Measurements from ENCODE around the gene MMS22L. TPM values are rescaled to one million over a fixed set of nuclear protein-coding genes. Genes with fewer than 3 reads are reported as not detected.
"Not testable (repeated sequence)": the region's sequence is repeated elsewhere in the genome, so short reads cannot be mapped to it uniquely, and the experiment has no call there.

The MMS22L gene
- total RNA-seq, 2 experiments from 2014 or later, result 5.3 to 5.8 TPM

- TF ChIP-seq CTCF (IDR thresholded peaks at IDR 0.05), result no peak
- no peak overlapping the region for H3K27ac ChIP-seq (ENCODE audit: low read depth in 1 of 2, low read length in 2 of 2)
- H3K4me3 ChIP-seq (ENCODE audit: low read length), result no peak overlapping the region
- ATAC-seq (ENCODE audit: poor library complexity), result no peak
- no peaks in the 10 kb centered on the region for H3K9me3 ChIP-seq (ENCODE audit: control insufficient read depth in 1 of 2, insufficient read depth in 1 of 2, low read length in 2 of 2)
- no peaks in the 10 kb centered on the region for H3K4me1 ChIP-seq (ENCODE audit: insufficient read depth, low read length)
- POLR2A ChIA-PET, result no interaction called here
- no peaks in the 10 kb centered on the region for H3K27me3 Mint-ChIP-seq
- H3K36me3 Mint-ChIP-seq (ENCODE audit: low read depth), result peaks cover 64% of the 10 kb centered on the region
- H3K4me3 Mint-ChIP-seq, result no peak overlapping the region
- no peaks in the 10 kb centered on the region for H3K4me1 Mint-ChIP-seq (ENCODE audit: low read depth)
- no peaks in the 10 kb centered on the region for H3K9me3 Mint-ChIP-seq
- intact Hi-C loops (cut with DNase I, micrococcal nuclease), result no loop called here
- peaks cover 12% of the 10 kb centered on the region for H3K36me3 ChIP-seq (ENCODE audit: insufficient read depth, low read length)
- CTCF ChIA-PET, result no interaction called here
- no peaks in the 10 kb centered on the region for H3K27me3 ChIP-seq (ENCODE audit: control insufficient read depth in 1 of 2, insufficient read depth in 2 of 2, low read length in 2 of 2)
- no peak for DNase-seq
- no peak overlapping the region for H3K27ac Mint-ChIP-seq
Measured at GRCh38 chr6:97175806-97176205, 107.2 kb downstream of the MMS22L start.

- Histone ChIP-seq H3K36me3 (ENCODE audit: insufficient read depth, low read length) (peaks cover 13% of the 10 kb centered on the region), H3K4me1 (ENCODE audit: insufficient read depth, low read length) (no peaks in the 10 kb centered on the region), H3K27me3 (ENCODE audit: control insufficient read depth in 1 of 2, insufficient read depth in 2 of 2, low read length in 2 of 2) (no peaks in the 10 kb centered on the region), H3K9me3 (ENCODE audit: control insufficient read depth in 1 of 2, insufficient read depth in 1 of 2, low read length in 2 of 2) (no peaks in the 10 kb centered on the region), H3K27ac (ENCODE audit: low read depth in 1 of 2, low read length in 2 of 2) (no peak overlapping the region), H3K4me3 (ENCODE audit: low read length) (no peak overlapping the region)
- Mint-ChIP-seq H3K4me1 (ENCODE audit: low read depth) (no peaks in the 10 kb centered on the region), H3K4me3 (no peak overlapping the region), H3K27me3 (no peaks in the 10 kb centered on the region), H3K27ac (no peak overlapping the region), H3K36me3 (ENCODE audit: low read depth) (peaks cover 65% of the 10 kb centered on the region), H3K9me3 (no peaks in the 10 kb centered on the region)
- no peak for DNase-seq
- no peak for TF ChIP-seq CTCF (IDR thresholded peaks at IDR 0.05)
- POLR2A ChIA-PET, result no interaction called here
- no peak for ATAC-seq (ENCODE audit: poor library complexity)
- CTCF ChIA-PET, result no interaction called here
- intact Hi-C loops (cut with DNase I, micrococcal nuclease), result no loop called here
Measured at GRCh38 chr6:97174471-97174870, 108.5 kb downstream of the MMS22L start.

- H3K4me3 Mint-ChIP-seq, result no peak overlapping the region
- Histone ChIP-seq H3K27ac (ENCODE audit: low read depth in 1 of 2, low read length in 2 of 2) (no peak overlapping the region), H3K4me3 (ENCODE audit: low read length) (no peak overlapping the region), H3K9me3 (ENCODE audit: control insufficient read depth in 1 of 2, insufficient read depth in 1 of 2, low read length in 2 of 2) (no peaks in the 10 kb centered on the region), H3K27me3 (ENCODE audit: control insufficient read depth in 1 of 2, insufficient read depth in 2 of 2, low read length in 2 of 2) (no peaks in the 10 kb centered on the region), H3K36me3 (ENCODE audit: insufficient read depth, low read length) (peaks cover 19% of the 10 kb centered on the region), H3K4me1 (ENCODE audit: insufficient read depth, low read length) (no peaks in the 10 kb centered on the region)
- no peak for DNase-seq
- peaks cover 2% of the 10 kb centered on the region for H3K9me3 Mint-ChIP-seq
- H3K27me3 Mint-ChIP-seq, result no peaks in the 10 kb centered on the region
- peaks cover 82% of the 10 kb centered on the region for H3K36me3 Mint-ChIP-seq (ENCODE audit: low read depth)
- intact Hi-C loops (cut with DNase I, micrococcal nuclease), result no loop called here
- CTCF ChIA-PET, result no interaction called here
- no peaks in the 10 kb centered on the region for H3K4me1 Mint-ChIP-seq (ENCODE audit: low read depth)
- ATAC-seq (ENCODE audit: poor library complexity), result no peak
- POLR2A ChIA-PET, result no interaction called here
- H3K27ac Mint-ChIP-seq, result no peak overlapping the region
- TF ChIP-seq CTCF (IDR thresholded peaks at IDR 0.05), result no peak
Measured at GRCh38 chr6:97160280-97160679, 122.7 kb downstream of the MMS22L start.

GRCh38 chr6:97155447-97155846 lies 127.6 kb downstream of the MMS22L start:
- H3K36me3 ChIP-seq (ENCODE audit: insufficient read depth, low read length); POLR2A ChIA-PET; H3K4me3 ChIP-seq (ENCODE audit: low read length); H3K27me3 ChIP-seq (ENCODE audit: control insufficient read depth in 1 of 2, insufficient read depth in 2 of 2, low read length in 2 of 2); H3K27ac ChIP-seq (ENCODE audit: low read depth in 1 of 2, low read length in 2 of 2); H3K9me3 ChIP-seq (ENCODE audit: control insufficient read depth in 1 of 2, insufficient read depth in 1 of 2, low read length in 2 of 2); H3K27ac Mint-ChIP-seq; H3K9me3 Mint-ChIP-seq; DNase-seq; CTCF ChIA-PET; H3K4me1 Mint-ChIP-seq (ENCODE audit: low read depth); intact Hi-C loops (cut with DNase I, micrococcal nuclease); ATAC-seq (ENCODE audit: poor library complexity); H3K4me3 Mint-ChIP-seq; H3K27me3 Mint-ChIP-seq; H3K4me1 ChIP-seq (ENCODE audit: insufficient read depth, low read length): not testable (repeated sequence)
- H3K36me3 Mint-ChIP-seq (ENCODE audit: low read depth), result peaks cover 57% of the 10 kb centered on the region

All from CD4-positive, alpha-beta T cell (primary cell).